Renal cortical epithelial cell (primary cell): ENCODE results near the gene CFAP57. TPM values are rescaled to one million over a fixed set of nuclear protein-coding genes. Genes with fewer than 3 reads are reported as not detected.
"Not testable (repeated sequence)": the region's sequence is repeated elsewhere in the genome, so short reads cannot be mapped to it uniquely, and the experiment has no call there.

Experiments
- DNase-seq: peaks from one replicate; pipeline ENCODE4 v3.0.0-alpha.2; 2011; ENCODE audit warnings: low read depth
- total RNA-seq: library from RNA; depleted of rRNA; stranded (reverse); fragments of >200 nt; gene quantifications from 2 replicates; pipeline ENCODE4 v1.2.3, GENCODE V29; 2014

Gene CFAP57
- total RNA-seq, 1 donor from 2014 or later = 3.9 TPM

GRCh38 chr1:43172527-43172972, 420 bp downstream of the CFAP57 start:
- peak; percentile 49 for DNase-seq

GRCh38 chr1:43174873-43175272, 2.7 kb downstream of the CFAP57 start:
- DNase-seq = no peak

GRCh38 chr1:43177691-43178090, 5.6 kb downstream of the CFAP57 start:
- no peak for DNase-seq

- DNase-seq = no peak
These were observed 12.3 kb downstream of the CFAP57 start for GRCh38 chr1:43184388-43184787.

GRCh38 chr1:43184995-43185394, 12.9 kb downstream of the CFAP57 start:
- DNase-seq = no peak

- no peak for DNase-seq
These were observed 16.0 kb downstream of the CFAP57 start for GRCh38 chr1:43188106-43188505.

GRCh38 chr1:43194509-43194908, 22.4 kb downstream of the CFAP57 start:
- DNase-seq = no peak

- DNase-seq = no peak
These were observed 25.4 kb downstream of the CFAP57 start for GRCh38 chr1:43197343-43198127.

- DNase-seq = peak; percentile 34
These were observed 27.1 kb downstream of the CFAP57 start for GRCh38 chr1:43199093-43199726.

GRCh38 chr1:43203859-43204258, 31.7 kb downstream of the CFAP57 start:
- no peak for DNase-seq

- no peak for DNase-seq
These were observed 32.3 kb downstream of the CFAP57 start for GRCh38 chr1:43204394-43204793.

GRCh38 chr1:43205671-43206070, 33.5 kb downstream of the CFAP57 start:
- peak; percentile 2 for DNase-seq

- DNase-seq = peak; percentile 85
These were observed 34.6 kb downstream of the CFAP57 start for GRCh38 chr1:43206600-43207228.

- no peak for DNase-seq
These were observed 35.2 kb downstream of the CFAP57 start for GRCh38 chr1:43207229-43207853.

- not testable (repeated sequence) for DNase-seq
These were observed 36.1 kb downstream of the CFAP57 start for GRCh38 chr1:43208277-43208676.

GRCh38 chr1:43214501-43215444, 42.6 kb downstream of the CFAP57 start:
- no peak for DNase-seq

- no peak for DNase-seq
These were observed 45.6 kb downstream of the CFAP57 start for GRCh38 chr1:43217747-43218146.

- no peak for DNase-seq
These were observed 49.0 kb downstream of the CFAP57 start for GRCh38 chr1:43220905-43221778.

GRCh38 chr1:43221797-43222196, 49.7 kb downstream of the CFAP57 start:
- no peak for DNase-seq

GRCh38 chr1:43222879-43223278, 50.7 kb downstream of the CFAP57 start:
- DNase-seq = no peak
